GM12864 (cell line): ENCODE results near the gene RNF2.

ENCODE experiments used
- DNase-seq: peaks from one replicate; pipeline ENCODE4 v3.0.0-alpha.2; 2011; ENCODE audit warnings: low read depth
- H3K4me3 ChIP-seq: 2 replicates; pipeline ENCODE4 v1.5.1; 2011; ENCODE audit warnings: mild to moderate bottlenecking, low read depth, low read length, control low read depth
- CTCF ChIP-seq: IDR thresholded peaks from 2 replicates; pipeline ENCODE4 v1.5.1; 2011; ENCODE audit warnings: low read depth, mild to moderate bottlenecking, moderate library complexity, low read length, control low read depth, inconsistent platforms; ENCODE audit errors: missing control alignments

The RNF2 gene

GRCh38 chr1:185017338-185017737, 28.0 kb upstream of the RNF2 start:
- H3K4me3 ChIP-seq, result no peak overlapping the region
- DNase-seq, result no peak
- no peak for TF ChIP-seq CTCF

DNA sequence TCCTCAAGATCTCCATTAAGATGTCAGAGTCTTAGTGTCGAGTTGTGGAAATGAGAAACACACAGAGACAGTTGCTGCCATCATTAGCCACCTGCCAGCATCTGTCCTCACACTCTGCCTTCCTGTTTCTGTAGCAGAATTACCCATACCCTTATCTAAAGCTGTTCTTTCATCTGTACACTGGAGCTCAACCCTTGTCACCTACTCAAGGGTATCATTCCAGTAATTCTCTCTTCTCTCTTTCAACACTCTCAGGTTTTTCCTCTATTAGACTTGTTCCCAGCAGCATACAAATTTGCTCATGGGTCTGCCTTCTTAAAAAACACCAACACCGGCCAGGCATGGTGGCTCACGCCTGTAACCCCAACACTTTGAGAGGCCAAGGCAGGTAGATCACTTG, 27.4 kb upstream of the RNF2 start:
- no peak for DNase-seq
- no peak overlapping the region for H3K4me3 ChIP-seq
- TF ChIP-seq CTCF, result no peak

GRCh38 chr1:185027252-185027882, 18.0 kb upstream of the RNF2 start:
- no peak overlapping the region for H3K4me3 ChIP-seq
- TF ChIP-seq CTCF, result no peak
- no peak for DNase-seq

GRCh38 chr1:185033686-185034085, 11.7 kb upstream of the RNF2 start:
- DNase-seq, result no peak
- H3K4me3 ChIP-seq, result no peak overlapping the region
- no peak for TF ChIP-seq CTCF

DNA sequence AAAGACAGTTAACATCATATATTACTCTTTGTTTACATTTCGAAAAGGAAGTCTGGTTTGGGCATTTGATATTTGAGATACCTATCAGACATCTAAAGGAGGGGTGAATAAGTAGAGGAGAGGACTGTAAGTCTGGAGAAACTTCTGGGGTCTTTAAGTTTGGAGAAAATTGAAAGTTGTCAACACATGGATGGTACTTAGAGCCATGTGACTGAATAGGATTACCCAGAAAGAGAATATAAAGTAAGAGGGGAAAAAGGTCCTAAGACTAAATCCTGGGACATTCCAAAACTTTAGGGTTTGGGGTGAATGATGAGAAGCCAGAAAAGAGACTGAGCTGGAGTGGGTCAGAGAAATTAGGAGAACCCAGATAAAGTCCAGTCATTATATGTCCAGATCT, 10.1 kb upstream of the RNF2 start:
- no peak for DNase-seq
- TF ChIP-seq CTCF, result no peak
- H3K4me3 ChIP-seq, result no peak overlapping the region

GRCh38 chr1:185038813-185039376, 6.5 kb upstream of the RNF2 start:
- TF ChIP-seq CTCF, result no peak
- DNase-seq, result no peak
- no peak overlapping the region for H3K4me3 ChIP-seq
